ENCODE data around the gene RBL2. TPM values are rescaled to one million over a fixed set of nuclear protein-coding genes. Genes with fewer than 3 reads are reported as not detected.
"Not testable (repeated sequence)": the region's sequence is repeated elsewhere in the genome, so short reads cannot be mapped to it uniquely, and the experiment has no call there.

Gene RBL2, protein sequence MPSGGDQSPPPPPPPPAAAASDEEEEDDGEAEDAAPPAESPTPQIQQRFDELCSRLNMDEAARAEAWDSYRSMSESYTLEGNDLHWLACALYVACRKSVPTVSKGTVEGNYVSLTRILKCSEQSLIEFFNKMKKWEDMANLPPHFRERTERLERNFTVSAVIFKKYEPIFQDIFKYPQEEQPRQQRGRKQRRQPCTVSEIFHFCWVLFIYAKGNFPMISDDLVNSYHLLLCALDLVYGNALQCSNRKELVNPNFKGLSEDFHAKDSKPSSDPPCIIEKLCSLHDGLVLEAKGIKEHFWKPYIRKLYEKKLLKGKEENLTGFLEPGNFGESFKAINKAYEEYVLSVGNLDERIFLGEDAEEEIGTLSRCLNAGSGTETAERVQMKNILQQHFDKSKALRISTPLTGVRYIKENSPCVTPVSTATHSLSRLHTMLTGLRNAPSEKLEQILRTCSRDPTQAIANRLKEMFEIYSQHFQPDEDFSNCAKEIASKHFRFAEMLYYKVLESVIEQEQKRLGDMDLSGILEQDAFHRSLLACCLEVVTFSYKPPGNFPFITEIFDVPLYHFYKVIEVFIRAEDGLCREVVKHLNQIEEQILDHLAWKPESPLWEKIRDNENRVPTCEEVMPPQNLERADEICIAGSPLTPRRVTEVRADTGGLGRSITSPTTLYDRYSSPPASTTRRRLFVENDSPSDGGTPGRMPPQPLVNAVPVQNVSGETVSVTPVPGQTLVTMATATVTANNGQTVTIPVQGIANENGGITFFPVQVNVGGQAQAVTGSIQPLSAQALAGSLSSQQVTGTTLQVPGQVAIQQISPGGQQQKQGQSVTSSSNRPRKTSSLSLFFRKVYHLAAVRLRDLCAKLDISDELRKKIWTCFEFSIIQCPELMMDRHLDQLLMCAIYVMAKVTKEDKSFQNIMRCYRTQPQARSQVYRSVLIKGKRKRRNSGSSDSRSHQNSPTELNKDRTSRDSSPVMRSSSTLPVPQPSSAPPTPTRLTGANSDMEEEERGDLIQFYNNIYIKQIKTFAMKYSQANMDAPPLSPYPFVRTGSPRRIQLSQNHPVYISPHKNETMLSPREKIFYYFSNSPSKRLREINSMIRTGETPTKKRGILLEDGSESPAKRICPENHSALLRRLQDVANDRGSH
- 60.5 TPM for total RNA-seq

DNA sequence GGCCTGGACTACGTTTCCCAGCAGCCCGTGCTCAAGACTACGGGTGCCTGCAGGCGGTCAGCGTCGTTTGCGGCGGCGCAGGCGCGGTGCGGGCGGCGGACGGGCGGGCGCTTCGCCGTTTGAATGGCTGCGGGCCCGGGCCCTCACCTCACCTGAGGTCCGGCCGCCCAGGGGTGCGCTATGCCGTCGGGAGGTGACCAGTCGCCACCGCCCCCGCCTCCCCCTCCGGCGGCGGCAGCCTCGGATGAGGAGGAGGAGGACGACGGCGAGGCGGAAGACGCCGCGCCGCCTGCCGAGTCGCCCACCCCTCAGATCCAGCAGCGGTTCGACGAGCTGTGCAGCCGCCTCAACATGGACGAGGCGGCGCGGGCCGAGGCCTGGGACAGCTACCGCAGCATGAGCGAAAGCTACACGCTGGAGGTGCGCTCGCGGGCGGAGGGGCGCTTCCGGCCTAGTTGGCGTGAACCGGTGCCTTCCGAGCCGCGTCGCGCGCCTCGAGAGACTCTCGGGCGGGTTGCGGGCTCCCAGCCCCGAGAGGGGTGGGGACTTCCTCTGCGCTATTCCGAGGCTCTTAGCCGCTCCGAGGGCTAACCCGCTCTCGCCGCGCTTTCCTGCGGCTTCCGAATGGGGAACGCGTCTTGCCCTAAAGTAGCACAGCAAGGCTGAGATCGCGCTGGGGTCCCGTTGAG is at the start of gene RBL2:
TSS of gene RBL2 (plus strand) at position 95 of the 689 bp plus-strand sequence. CDS start at position 181, 86 bp downstream.
- H3K27me3 ChIP-seq (ENCODE audit: control insufficient read depth in 3 of 3, insufficient read depth in 3 of 3, low read length in 3 of 3): no peaks in the 10 kb centered on the region
- H3K4me3 ChIP-seq (ENCODE audit: low read length in 3 of 3): peak within 1 kb of the TSS; percentile 96 to 99 (median 98)
- H3K9me3 ChIP-seq (ENCODE audit: control insufficient read depth in 3 of 3, low read length in 3 of 3): no peaks in the 10 kb centered on the region
- peaks cover 8 to 15% (median 14%) of the 10 kb centered on the region in 3 donors for H3K4me1 ChIP-seq (ENCODE audit: control insufficient read depth in 3 of 3, insufficient read depth in 3 of 3, low read length in 3 of 3)
- peaks cover 0 to 3% (median 0%) of the 10 kb centered on the region in 3 donors for H3K36me3 ChIP-seq (ENCODE audit: control insufficient read depth in 3 of 3, insufficient read depth in 3 of 3, low read length in 3 of 3)
- H3K27ac ChIP-seq (ENCODE audit: low read depth, low read length): peak within 1 kb of the TSS; percentile 94
- H3K9ac ChIP-seq (ENCODE audit: low read depth in 1 of 3, low read length in 3 of 3): peak within 1 kb of the TSS; percentile 92 to 99 (median 98)

DNA sequence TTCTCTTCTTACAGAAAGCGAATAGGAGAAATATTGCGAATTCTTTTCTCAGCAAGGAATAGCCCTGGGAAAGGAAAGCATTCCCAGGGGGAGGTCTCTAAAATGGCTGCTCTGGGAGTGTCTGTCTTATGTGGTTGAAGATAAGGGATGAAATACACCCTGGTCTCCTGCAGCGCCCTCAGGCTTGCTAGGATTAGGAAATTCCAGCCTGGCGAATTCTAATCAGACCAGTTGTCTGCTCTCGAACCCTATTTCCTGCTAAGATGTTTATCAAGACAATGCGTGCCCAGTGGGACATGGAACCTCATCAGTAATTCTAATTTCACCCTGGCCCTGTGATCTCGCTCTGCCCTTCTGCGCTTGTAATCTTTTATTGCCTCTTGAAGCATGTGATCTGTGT is 49.7 kb upstream of the RBL2 start:
- H3K9ac ChIP-seq (ENCODE audit: low read depth in 1 of 3, low read length in 3 of 3); H3K27me3 ChIP-seq (ENCODE audit: control insufficient read depth in 3 of 3, insufficient read depth in 3 of 3, low read length in 3 of 3); H3K27ac ChIP-seq (ENCODE audit: low read depth, low read length); H3K36me3 ChIP-seq (ENCODE audit: control insufficient read depth in 3 of 3, insufficient read depth in 3 of 3, low read length in 3 of 3); H3K4me1 ChIP-seq (ENCODE audit: control insufficient read depth in 3 of 3, insufficient read depth in 3 of 3, low read length in 3 of 3); H3K4me3 ChIP-seq (ENCODE audit: low read length in 3 of 3); H3K9me3 ChIP-seq (ENCODE audit: control insufficient read depth in 3 of 3, low read length in 3 of 3): not testable (repeated sequence)

DNA sequence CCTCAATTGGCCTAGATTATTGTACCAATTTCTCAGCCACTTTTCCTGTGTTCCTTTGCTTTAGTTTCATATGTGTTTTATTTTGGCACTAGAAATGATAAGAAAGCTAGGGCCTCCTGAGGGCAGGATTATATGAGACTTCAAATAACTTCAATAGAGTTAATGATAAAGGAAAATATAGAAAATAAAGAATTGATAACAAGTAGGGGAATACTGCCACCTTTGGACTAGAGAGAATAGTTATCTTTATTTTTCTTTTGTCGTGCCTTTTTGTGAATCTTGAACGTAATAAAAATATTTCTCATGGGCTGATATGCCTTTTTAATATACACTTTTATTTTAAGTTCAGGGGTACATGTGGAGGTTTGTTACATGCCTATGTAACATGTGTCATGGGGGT is 29.3 kb upstream of the RBL2 start:
- Histone ChIP-seq H3K36me3 (ENCODE audit: control insufficient read depth in 3 of 3, insufficient read depth in 3 of 3, low read length in 3 of 3) (no peaks in the 10 kb centered on the region), H3K9me3 (ENCODE audit: control insufficient read depth in 3 of 3, low read length in 3 of 3) (no peaks in the 10 kb centered on the region), H3K27ac (ENCODE audit: low read depth, low read length) (no peak overlapping the region), H3K9ac (ENCODE audit: low read depth in 1 of 3, low read length in 3 of 3) (no peak overlapping the region), H3K4me3 (ENCODE audit: low read length in 3 of 3) (no peak overlapping the region), H3K27me3 (ENCODE audit: control insufficient read depth in 3 of 3, insufficient read depth in 3 of 3, low read length in 3 of 3) (no peaks in the 10 kb centered on the region), H3K4me1 (ENCODE audit: control insufficient read depth in 3 of 3, insufficient read depth in 3 of 3, low read length in 3 of 3) (no peaks in the 10 kb centered on the region)

DNA sequence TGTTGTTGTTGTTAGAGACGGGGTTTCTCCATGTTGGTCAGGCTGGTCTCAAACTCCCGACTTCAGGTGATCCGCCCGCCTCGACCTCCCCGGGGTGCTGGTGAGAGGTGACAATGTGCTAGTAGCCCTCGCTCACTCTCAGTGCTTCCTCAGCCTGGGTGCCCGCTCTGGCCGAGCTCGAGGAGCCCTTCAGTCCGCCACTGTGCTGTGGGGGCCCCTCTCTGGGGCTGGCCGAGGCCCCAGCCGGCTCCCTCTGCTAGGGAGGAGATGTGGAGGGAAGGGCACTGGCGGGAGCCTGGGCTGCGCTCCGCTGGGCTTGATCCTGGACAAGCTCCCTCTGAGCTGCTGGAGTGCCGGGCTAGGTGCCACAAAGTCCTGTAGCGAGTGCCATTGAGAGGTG is 21.7 kb upstream of the RBL2 start:
- Histone ChIP-seq H3K27ac (ENCODE audit: low read depth, low read length) (no peak overlapping the region), H3K27me3 (ENCODE audit: control insufficient read depth in 3 of 3, insufficient read depth in 3 of 3, low read length in 3 of 3) (peaks cover 0 to 3% (median 0%) of the 10 kb centered on the region in 3 donors), H3K4me3 (ENCODE audit: low read length in 3 of 3) (no peak overlapping the region), H3K9me3 (ENCODE audit: control insufficient read depth in 3 of 3, low read length in 3 of 3) (no peaks in the 10 kb centered on the region), H3K4me1 (ENCODE audit: control insufficient read depth in 3 of 3, insufficient read depth in 3 of 3, low read length in 3 of 3) (no peaks in the 10 kb centered on the region), H3K9ac (ENCODE audit: low read depth in 1 of 3, low read length in 3 of 3) (no peak overlapping the region), H3K36me3 (ENCODE audit: control insufficient read depth in 3 of 3, insufficient read depth in 3 of 3, low read length in 3 of 3) (no peaks in the 10 kb centered on the region)

DNA sequence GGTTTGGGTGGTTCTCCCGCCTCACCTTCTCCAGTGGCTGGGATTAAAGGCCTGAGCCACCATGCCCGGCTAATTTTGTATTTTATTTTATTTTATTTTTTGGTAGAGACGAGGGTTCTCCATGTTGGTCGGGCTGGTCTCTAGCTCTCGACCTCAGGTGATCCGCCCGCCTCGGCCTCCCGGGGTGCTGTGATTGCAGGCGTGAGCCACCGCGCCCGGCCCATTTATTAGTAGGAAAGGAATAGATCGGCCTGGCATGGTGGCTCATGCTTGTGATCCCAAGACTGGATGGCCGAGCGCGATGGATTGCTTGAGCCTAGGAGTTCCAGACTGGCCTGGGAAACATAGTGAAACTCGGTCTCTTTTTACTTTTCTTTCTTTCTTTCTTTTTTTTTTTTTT is 20.4 kb upstream of the RBL2 start:
- Histone ChIP-seq H3K9me3 (ENCODE audit: control insufficient read depth in 3 of 3, low read length in 3 of 3) (no peaks in the 10 kb centered on the region), H3K9ac (ENCODE audit: low read depth in 1 of 3, low read length in 3 of 3) (no peak overlapping the region), H3K27me3 (ENCODE audit: control insufficient read depth in 3 of 3, insufficient read depth in 3 of 3, low read length in 3 of 3) (peaks cover 0 to 3% (median 0%) of the 10 kb centered on the region in 3 donors), H3K4me3 (ENCODE audit: low read length in 3 of 3) (no peak overlapping the region), H3K4me1 (ENCODE audit: control insufficient read depth in 3 of 3, insufficient read depth in 3 of 3, low read length in 3 of 3) (no peaks in the 10 kb centered on the region), H3K27ac (ENCODE audit: low read depth, low read length) (no peak overlapping the region), H3K36me3 (ENCODE audit: control insufficient read depth in 3 of 3, insufficient read depth in 3 of 3, low read length in 3 of 3) (no peaks in the 10 kb centered on the region)

DNA sequence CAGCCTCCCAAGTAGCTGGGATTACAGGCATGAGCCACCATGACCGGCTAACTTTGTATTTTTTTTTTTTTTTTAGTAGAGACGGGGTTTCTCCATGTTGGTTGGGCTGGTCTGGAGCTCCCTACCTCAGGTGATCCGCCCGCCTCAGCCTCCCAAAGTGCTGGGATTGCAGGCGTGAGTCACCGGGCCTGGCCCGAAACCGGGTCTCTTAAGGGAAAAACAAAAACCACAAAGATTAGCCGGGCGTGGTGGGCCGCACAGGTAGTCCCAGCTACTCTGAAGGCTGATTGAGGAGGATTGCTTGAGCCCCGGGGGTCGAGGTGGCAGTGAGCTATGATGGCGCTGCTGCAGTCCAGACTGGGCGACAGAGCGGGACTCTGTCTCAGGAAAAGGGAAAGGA is 19.9 kb upstream of the RBL2 start:
- Histone ChIP-seq H3K27ac (ENCODE audit: low read depth, low read length) (no peak overlapping the region), H3K9ac (ENCODE audit: low read depth in 1 of 3, low read length in 3 of 3) (no peak overlapping the region), H3K4me3 (ENCODE audit: low read length in 3 of 3) (no peak overlapping the region)

DNA sequence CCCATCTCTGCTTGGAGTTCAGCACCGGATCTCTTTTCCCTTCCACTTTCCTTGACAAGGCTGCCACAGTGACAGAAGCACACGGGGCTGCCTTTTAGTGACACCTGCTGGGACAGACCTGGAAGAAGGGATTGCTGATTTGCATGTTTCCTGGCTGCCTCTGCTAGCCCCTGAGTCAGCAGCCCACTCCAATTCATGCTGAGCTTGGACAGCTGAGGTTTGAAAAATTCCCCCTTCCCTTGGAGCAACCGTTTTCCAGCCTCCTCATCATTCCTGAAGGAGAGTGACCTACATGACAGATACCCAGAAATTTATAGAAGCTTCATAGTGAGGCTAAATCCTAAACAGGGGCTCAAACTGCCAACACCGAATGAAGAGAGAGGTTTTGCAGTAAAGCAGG is 18.8 kb upstream of the RBL2 start:
- Histone ChIP-seq H3K27me3 (ENCODE audit: control insufficient read depth in 3 of 3, insufficient read depth in 3 of 3, low read length in 3 of 3) (peaks cover 0 to 3% (median 0%) of the 10 kb centered on the region in 3 donors), H3K4me3 (ENCODE audit: low read length in 3 of 3) (no peak overlapping the region), H3K9me3 (ENCODE audit: control insufficient read depth in 3 of 3, low read length in 3 of 3) (no peaks in the 10 kb centered on the region), H3K9ac (ENCODE audit: low read depth in 1 of 3, low read length in 3 of 3) (no peak overlapping the region), H3K27ac (ENCODE audit: low read depth, low read length) (no peak overlapping the region), H3K4me1 (ENCODE audit: control insufficient read depth in 3 of 3, insufficient read depth in 3 of 3, low read length in 3 of 3) (no peaks in the 10 kb centered on the region), H3K36me3 (ENCODE audit: control insufficient read depth in 3 of 3, insufficient read depth in 3 of 3, low read length in 3 of 3) (no peaks in the 10 kb centered on the region)

More for the DNA sequence above, 19.9 kb upstream of the RBL2 start:
- Histone ChIP-seq H3K9me3 (ENCODE audit: control insufficient read depth in 3 of 3, low read length in 3 of 3) (no peaks in the 10 kb centered on the region), H3K27me3 (ENCODE audit: control insufficient read depth in 3 of 3, insufficient read depth in 3 of 3, low read length in 3 of 3) (peaks cover 0 to 3% (median 0%) of the 10 kb centered on the region in 3 donors), H3K36me3 (ENCODE audit: control insufficient read depth in 3 of 3, insufficient read depth in 3 of 3, low read length in 3 of 3) (no peaks in the 10 kb centered on the region), H3K4me1 (ENCODE audit: control insufficient read depth in 3 of 3, insufficient read depth in 3 of 3, low read length in 3 of 3) (no peaks in the 10 kb centered on the region)

DNA sequence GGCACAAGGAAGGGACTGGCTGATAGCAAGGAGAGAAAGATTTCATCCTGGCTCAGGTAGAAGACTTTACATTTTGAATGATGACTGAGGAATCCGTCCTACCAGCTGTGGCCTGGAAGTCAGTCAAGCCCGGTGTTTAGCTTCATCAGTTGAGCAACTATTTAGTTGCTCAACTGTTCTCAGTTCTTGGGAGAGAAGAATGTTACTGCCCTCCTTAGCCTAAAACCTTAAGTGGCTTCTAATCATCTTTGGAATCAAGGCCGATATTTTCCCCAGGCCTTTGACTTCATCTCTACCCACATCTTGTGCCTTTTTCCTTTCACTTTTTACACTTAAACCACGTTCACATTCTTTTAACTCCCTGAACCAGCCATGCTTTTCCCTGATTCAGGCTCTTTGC is 17.3 kb upstream of the RBL2 start:
- Histone ChIP-seq H3K27ac (ENCODE audit: low read depth, low read length) (no peak overlapping the region), H3K9ac (ENCODE audit: low read depth in 1 of 3, low read length in 3 of 3) (no peak overlapping the region), H3K4me1 (ENCODE audit: control insufficient read depth in 3 of 3, insufficient read depth in 3 of 3, low read length in 3 of 3) (no peaks in the 10 kb centered on the region), H3K9me3 (ENCODE audit: control insufficient read depth in 3 of 3, low read length in 3 of 3) (no peaks in the 10 kb centered on the region), H3K36me3 (ENCODE audit: control insufficient read depth in 3 of 3, insufficient read depth in 3 of 3, low read length in 3 of 3) (no peaks in the 10 kb centered on the region), H3K4me3 (ENCODE audit: low read length in 3 of 3) (no peak overlapping the region), H3K27me3 (ENCODE audit: control insufficient read depth in 3 of 3, insufficient read depth in 3 of 3, low read length in 3 of 3) (peaks cover 0 to 3% (median 0%) of the 10 kb centered on the region in 3 donors)

DNA sequence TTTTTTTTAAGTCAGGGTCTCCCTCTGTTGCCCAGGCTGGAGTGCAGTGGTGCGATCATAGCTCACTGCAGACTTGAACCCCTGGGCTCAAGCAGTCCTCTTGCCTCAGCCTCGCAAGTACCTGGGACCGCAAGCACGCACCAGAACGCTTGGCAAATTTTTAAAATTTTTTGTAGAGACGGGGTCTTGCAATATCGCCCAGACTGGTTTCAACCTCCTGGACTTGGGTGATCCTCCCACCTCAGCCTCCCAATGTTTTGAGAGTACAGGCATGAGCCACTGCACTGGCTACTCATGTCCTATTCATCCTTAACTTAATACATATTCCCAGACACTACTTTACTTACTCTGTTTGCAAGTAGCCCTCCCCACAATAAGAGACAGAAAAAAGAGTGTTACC is 16.3 kb upstream of the RBL2 start:
- Histone ChIP-seq H3K4me1 (ENCODE audit: control insufficient read depth in 3 of 3, insufficient read depth in 3 of 3, low read length in 3 of 3) (no peaks in the 10 kb centered on the region), H3K27ac (ENCODE audit: low read depth, low read length) (no peak overlapping the region), H3K36me3 (ENCODE audit: control insufficient read depth in 3 of 3, insufficient read depth in 3 of 3, low read length in 3 of 3) (no peaks in the 10 kb centered on the region)

More for the DNA sequence above, 16.3 kb upstream of the RBL2 start:
- no peaks in the 10 kb centered on the region for H3K9me3 ChIP-seq (ENCODE audit: control insufficient read depth in 3 of 3, low read length in 3 of 3)
- no peak overlapping the region for H3K9ac ChIP-seq (ENCODE audit: low read depth in 1 of 3, low read length in 3 of 3)
- no peaks in the 10 kb centered on the region for H3K27me3 ChIP-seq (ENCODE audit: control insufficient read depth in 3 of 3, insufficient read depth in 3 of 3, low read length in 3 of 3)
- H3K4me3 ChIP-seq (ENCODE audit: low read length in 3 of 3): no peak overlapping the region

Measured in skeletal muscle tissue (tissue), 4 donors.